GM12878 (cell line): ENCODE data around the gene TNKS2. TPM values are rescaled to one million over a fixed set of nuclear protein-coding genes. Genes with fewer than 3 reads are reported as not detected.
A peak's percentile ranks its signal among the peaks of the same experiment; 100 is the strongest.

Experiments
- ATF2 ChIP-seq: IDR thresholded peaks from 2 replicates; pipeline ENCODE4 v1.6.1; 2012; ENCODE audit warnings: low read length, inconsistent platforms
- DPF2 ChIP-seq: fragments of 450-650 bp; IDR thresholded peaks from 2 replicates; pipeline ENCODE4 v1.6.1; 2017; ENCODE audit warnings: mild to moderate bottlenecking
- E2F8 ChIP-seq: fragments of 450-650 bp; IDR thresholded peaks from 2 replicates; pipeline ENCODE4 v1.6.1; 2018; ENCODE audit warnings: mild to moderate bottlenecking, low read depth, moderate library complexity; ENCODE audit not compliant: partially characterized antibody
- EP300 ChIP-seq, 2 experiments: fragments of 150-350 bp in 1 of 2; IDR thresholded peaks; 2 replicates each; pipeline ENCODE4 v1.6.1; 2011 to 2012; ENCODE audit warnings: low read depth in 2 of 2, low read length in 2 of 2, borderline replicate concordance in 1 of 2, improper control_type of control experiment in 1 of 2, inconsistent platforms in 1 of 2; ENCODE audit not compliant: control insufficient read depth in 1 of 2
- FOXK2 ChIP-seq: fragments of 450-650 bp; IDR thresholded peaks from 2 replicates; pipeline ENCODE4 v1.6.1; 2017; ENCODE audit warnings: mild to moderate bottlenecking, moderate library complexity
- JUNB ChIP-seq: IDR thresholded peaks from 2 replicates; pipeline ENCODE4 v1.6.1; 2016; ENCODE audit warnings: antibody characterized with exemption, mild to moderate bottlenecking
- KDM1A ChIP-seq: fragments of 200-600 bp; sonication (generic); IDR thresholded peaks from 2 replicates; pipeline ENCODE4 v1.6.1; 2016; ENCODE audit warnings: borderline replicate concordance
- KLF5 ChIP-seq: fragments of 450-650 bp; IDR thresholded peaks from 2 replicates; pipeline ENCODE4 v1.6.1; 2014; ENCODE audit warnings: mild to moderate bottlenecking; ENCODE audit not compliant: partially characterized antibody
- MTA2 ChIP-seq: fragments of 450-650 bp; IDR thresholded peaks from 2 replicates; pipeline ENCODE4 v1.6.1; 2016; ENCODE audit warnings: low read depth, mild to moderate bottlenecking, moderate library complexity
- POLR2AphosphoS2 ChIP-seq: IDR thresholded peaks from 2 replicates; pipeline ENCODE4 v1.6.1; 2011; ENCODE audit warnings: low read depth, mild to moderate bottlenecking, low read length, improper control_type of control experiment, moderate library complexity
- RUNX3 ChIP-seq: IDR thresholded peaks from 2 replicates; pipeline ENCODE4 v1.6.1; 2012; ENCODE audit warnings: low read length, inconsistent platforms
- STAT1 ChIP-seq: fragments of 450-650 bp; conservative IDR thresholded peaks from 2 replicates; pipeline ENCODE4 v1.6.1; 2014; ENCODE audit warnings: antibody characterized with exemption, mild to moderate bottlenecking
- TAF1 ChIP-seq: IDR thresholded peaks from 2 replicates; pipeline ENCODE4 v1.6.1; 2011; ENCODE audit warnings: mild to moderate bottlenecking, low read depth, low read length, borderline replicate concordance
- TARDBP ChIP-seq: IDR thresholded peaks from 2 replicates; pipeline ENCODE4 v1.6.1; 2016; ENCODE audit warnings: borderline replicate concordance
- TCF7 ChIP-seq: IDR thresholded peaks from 2 replicates; pipeline ENCODE4 v1.6.1; 2014; ENCODE audit warnings: antibody characterized with exemption, borderline replicate concordance
- YBX1 ChIP-seq: fragments of 450-650 bp; IDR thresholded peaks from 2 replicates; pipeline ENCODE4 v1.6.1; 2016; ENCODE audit warnings: antibody characterized with exemption
- YY1 ChIP-seq: IDR thresholded peaks from 2 replicates; pipeline ENCODE4 v1.6.1; 2011; ENCODE audit warnings: low read depth, mild to moderate bottlenecking, low read length
- ZBTB11 ChIP-seq: fragments of 450-650 bp; formaldehyde crosslinking; IDR thresholded peaks from 2 replicates; pipeline ENCODE4 v1.5.0; 2022; ENCODE audit warnings: mild to moderate bottlenecking, missing genetic modification characterization
- ZNF217 ChIP-seq: fragments of 450-650 bp; IDR thresholded peaks from 2 replicates; pipeline ENCODE4 v1.6.1; 2017; ENCODE audit warnings: antibody characterized with exemption, mild to moderate bottlenecking
- ZNF384 ChIP-seq: IDR thresholded peaks from 2 replicates; pipeline ENCODE4 v1.6.1; 2012; ENCODE audit warnings: low read depth, mild to moderate bottlenecking, low read length, improper control_type of control experiment, borderline replicate concordance
- polyA plus RNA-seq, 11 experiments: library from polyadenylated mRNA; depleted of rRNA in 4 of 11; unstranded in 6 of 11; stranded (reverse) in 5 of 11; fragments of >200 nt; fragmentation: Nextera tagmentation in 4 of 11; fragmentation: Illumina TruSeq in 1 of 11; extraction: Ambion mirVana in 4 of 11; extraction: Trizol in 1 of 11; gene quantifications; 1 replicate in 1 of 11; 2 replicates in 10 of 11; pipeline versions ENCODE4 v1.2.1 to v1.2.3, GENCODE V29; 2011 to 2016; ENCODE audit warnings: inconsistent platforms in 2 of 11, missing spikeins in 2 of 11, low read depth in 1 of 11
- total RNA-seq, 4 experiments: library from RNA; depleted of rRNA in 3 of 4; stranded (reverse); fragments of >200 nt in 3 of 4; fragmentation: Illumina TruSeq in 1 of 4; extraction: Trizol in 1 of 4; gene quantifications; 2 replicates each; pipeline versions ENCODE4 v1.2.1 to v1.2.3, GENCODE V29; 2013 to 2021
- TF ChIP-seq, protein P1 (sequence below): fragments of 450-650 bp; IDR thresholded peaks from 2 replicates; pipeline ENCODE4 v1.6.1; 2018; ENCODE audit warnings: borderline replicate concordance, mild to moderate bottlenecking; ENCODE audit not compliant: partially characterized antibody

TNKS2 gene
- total and polyA plus RNA-seq, 10 of the 15 experiments (the other 5 are each of a cell fraction or from before 2014, with no cell fraction given): 2.9 to 24.2 (median 6.9) TPM

DNA sequence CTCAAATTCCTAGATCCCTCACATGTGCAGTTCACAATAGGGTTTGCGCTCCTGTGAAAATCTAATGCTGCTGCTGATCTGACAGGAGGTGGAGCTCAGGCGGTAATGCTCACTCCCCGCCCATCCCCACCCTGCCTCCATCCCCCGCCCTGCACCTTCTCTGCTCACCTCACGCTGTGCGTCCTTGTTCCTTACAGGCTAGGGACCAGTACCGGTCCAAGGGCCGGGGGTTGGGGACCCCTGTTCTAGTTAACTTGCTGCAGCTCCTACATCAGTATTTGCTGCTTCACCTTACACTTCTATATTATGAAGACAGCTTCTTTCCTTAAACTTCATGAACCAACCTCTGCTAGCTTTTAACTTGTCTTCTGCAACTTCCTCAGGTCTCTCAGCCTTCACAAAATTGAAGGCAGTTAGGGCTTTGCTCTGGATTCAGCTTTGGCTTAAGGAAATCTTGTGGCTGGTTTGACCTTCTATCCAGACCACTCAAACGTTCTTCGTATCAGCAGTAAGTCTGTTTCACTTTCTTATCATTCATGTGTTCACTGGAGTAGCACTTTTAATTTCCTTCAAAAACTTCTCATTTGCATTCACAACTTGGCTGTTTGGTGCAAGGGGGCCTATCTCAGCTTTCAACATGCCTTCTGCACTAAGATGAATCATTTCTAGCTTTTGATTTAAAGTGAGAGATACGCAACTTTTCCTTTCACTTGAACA is 1.7 kb upstream of the TNKS2 start (continued):
- TF ChIP-seq, protein P1, sequence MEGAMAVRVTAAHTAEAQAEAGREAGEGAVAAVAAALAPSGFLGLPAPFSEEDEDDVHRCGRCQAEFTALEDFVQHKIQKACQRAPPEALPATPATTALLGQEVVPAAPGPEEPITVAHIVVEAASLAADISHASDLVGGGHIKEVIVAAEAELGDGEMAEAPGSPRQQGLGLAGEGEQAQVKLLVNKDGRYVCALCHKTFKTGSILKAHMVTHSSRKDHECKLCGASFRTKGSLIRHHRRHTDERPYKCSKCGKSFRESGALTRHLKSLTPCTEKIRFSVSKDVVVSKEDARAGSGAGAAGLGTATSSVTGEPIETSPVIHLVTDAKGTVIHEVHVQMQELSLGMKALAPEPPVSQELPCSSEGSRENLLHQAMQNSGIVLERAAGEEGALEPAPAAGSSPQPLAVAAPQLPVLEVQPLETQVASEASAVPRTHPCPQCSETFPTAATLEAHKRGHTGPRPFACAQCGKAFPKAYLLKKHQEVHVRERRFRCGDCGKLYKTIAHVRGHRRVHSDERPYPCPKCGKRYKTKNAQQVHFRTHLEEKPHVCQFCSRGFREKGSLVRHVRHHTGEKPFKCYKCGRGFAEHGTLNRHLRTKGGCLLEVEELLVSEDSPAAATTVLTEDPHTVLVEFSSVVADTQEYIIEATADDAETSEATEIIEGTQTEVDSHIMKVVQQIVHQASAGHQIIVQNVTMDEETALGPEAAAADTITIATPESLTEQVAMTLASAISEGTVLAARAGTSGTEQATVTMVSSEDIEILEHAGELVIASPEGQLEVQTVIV: no peak
- TF ChIP-seq YBX1 (no peak), POLR2AphosphoS2 (no peak), STAT1 (no peak), JUNB (peak; percentile 89), EP300 (IDR thresholded peaks at IDR 0.05; ENCODE audit: borderline replicate concordance in 1 of 2, control insufficient read depth in 1 of 2, low read depth in 2 of 2, low read length in 2 of 2) (no peak), TAF1 (no peak), ATF2 (peak; percentile 49), ZNF384 (no peak), DPF2 (0 out of 2 replicates have a peak, but pooled peaks have one; percentile 14), RUNX3 (peak; percentile 36; the same call in 1 of the 2 replicates), ZNF217 (peak; percentile 97), KLF5 (no peak), ZBTB11 (CRISPR knock-in tag) (no peak), FOXK2 (no peak), TARDBP (no peak), TCF7 (no peak), YY1 (no peak), E2F8 (no peak), KDM1A (0 out of 2 replicates have a peak, but pooled peaks have one; percentile 24), MTA2 (peak; percentile 37; the same call in 1 of the 2 replicates)
